GM12874 (cell line): ENCODE data around the gene PET100.

Source experiments
- TF ChIP-seq, protein P1 (sequence below): IDR thresholded peaks from 2 replicates; pipeline ENCODE4 v1.5.1; 2011; ENCODE audit warnings: low read depth, mild to moderate bottlenecking, control low read depth, low read length, moderate library complexity; ENCODE audit not compliant: insufficient read depth

The PET100 gene, protein sequence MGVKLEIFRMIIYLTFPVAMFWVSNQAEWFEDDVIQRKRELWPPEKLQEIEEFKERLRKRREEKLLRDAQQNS

DNA sequence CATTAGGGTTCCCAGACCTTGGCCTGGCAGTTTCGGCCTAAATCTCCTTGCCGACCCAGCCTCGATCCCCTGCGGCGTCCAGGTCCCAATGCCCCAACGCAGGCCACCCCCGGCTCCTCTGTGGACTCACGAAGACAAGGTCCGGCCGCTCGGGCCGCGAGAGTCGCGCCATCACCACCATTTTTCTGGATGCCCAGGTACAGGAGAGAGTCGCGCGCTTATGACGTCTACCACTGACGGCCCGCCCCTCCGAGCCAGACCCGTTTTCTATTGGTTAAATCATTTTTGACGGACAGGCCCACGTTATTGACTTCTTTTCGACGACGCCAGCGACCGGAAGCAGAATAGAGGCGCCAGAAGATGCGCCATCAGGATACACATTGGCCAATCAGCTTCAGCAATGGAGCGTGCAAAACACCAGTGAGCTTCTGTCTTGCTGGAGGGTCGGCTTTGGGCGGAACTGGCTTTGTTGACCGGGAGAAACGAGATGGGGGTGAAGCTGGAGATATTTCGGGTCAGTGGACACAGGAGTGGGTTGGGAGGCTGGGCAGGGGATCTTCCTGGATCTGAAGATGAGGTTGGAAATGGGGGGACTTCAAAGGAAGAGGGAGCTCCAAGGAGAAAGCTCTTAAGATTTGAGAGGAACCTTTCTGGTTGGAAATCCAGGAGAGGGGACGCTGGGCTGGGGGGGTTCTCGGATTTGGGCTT lies at the start of gene PET100, which contains the start of gene XAB2:
Gene PET100 (plus strand): TSS at position 447 of the 708 bp plus-strand sequence. CDS start 41 bp downstream, at position 488.
Gene XAB2 (minus strand): TSS at position 199 of the 708 bp plus-strand sequence. CDS start 18 bp downstream, at position 181.
- TF ChIP-seq, protein P1, sequence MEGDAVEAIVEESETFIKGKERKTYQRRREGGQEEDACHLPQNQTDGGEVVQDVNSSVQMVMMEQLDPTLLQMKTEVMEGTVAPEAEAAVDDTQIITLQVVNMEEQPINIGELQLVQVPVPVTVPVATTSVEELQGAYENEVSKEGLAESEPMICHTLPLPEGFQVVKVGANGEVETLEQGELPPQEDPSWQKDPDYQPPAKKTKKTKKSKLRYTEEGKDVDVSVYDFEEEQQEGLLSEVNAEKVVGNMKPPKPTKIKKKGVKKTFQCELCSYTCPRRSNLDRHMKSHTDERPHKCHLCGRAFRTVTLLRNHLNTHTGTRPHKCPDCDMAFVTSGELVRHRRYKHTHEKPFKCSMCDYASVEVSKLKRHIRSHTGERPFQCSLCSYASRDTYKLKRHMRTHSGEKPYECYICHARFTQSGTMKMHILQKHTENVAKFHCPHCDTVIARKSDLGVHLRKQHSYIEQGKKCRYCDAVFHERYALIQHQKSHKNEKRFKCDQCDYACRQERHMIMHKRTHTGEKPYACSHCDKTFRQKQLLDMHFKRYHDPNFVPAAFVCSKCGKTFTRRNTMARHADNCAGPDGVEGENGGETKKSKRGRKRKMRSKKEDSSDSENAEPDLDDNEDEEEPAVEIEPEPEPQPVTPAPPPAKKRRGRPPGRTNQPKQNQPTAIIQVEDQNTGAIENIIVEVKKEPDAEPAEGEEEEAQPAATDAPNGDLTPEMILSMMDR: no peak

DNA sequence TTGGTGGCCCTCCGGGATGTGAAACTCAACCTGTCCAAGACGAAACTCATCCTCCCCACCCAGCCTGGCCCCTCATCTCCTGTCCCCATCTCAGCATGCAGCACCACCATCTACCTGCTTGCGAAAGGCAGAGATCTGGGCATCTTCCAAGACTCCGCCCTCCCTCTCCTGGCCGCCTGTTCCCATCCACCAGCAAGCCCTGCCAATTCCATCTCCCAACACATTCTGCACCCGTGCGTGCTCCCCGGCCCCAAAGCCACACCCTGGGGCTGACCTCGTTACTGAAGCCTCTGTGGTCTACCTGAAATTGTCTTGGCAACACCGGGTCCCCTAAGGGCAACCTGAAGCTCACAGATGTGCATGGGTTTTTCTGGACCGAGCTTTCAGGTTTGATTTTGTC lies 47.1 kb upstream of the PET100 start:
- TF ChIP-seq, protein P1: no peak

- TF ChIP-seq, protein P1: no peak
Measured at GRCh38 chr19:7589822-7590221, 39.8 kb upstream of the PET100 start.

GRCh38 chr19:7590256-7590655 lies 39.3 kb upstream of the PET100 start:
- TF ChIP-seq, protein P1: no peak

GRCh38 chr19:7595466-7596133 lies 34.0 kb upstream of the PET100 start, which contains the start of gene CAMSAP3:
Gene CAMSAP3, plus strand, starts transcription at chr19:7595863. Its CDS starts 140 bp downstream, at chr19:7596003.
- TF ChIP-seq, protein P1: no peak

- TF ChIP-seq, protein P1: 0 out of 2 replicates have a peak, but pooled peaks have one; percentile 16
Measured at GRCh38 chr19:7596211-7596937, 33.2 kb upstream of the PET100 start.

- TF ChIP-seq, protein P1: no peak
Measured at GRCh38 chr19:7597689-7598088, 31.9 kb upstream of the PET100 start.
